ENCODE measurements around the gene ZSCAN20. TPM values are rescaled to one million over a fixed set of nuclear protein-coding genes. Genes with fewer than 3 reads are reported as not detected.

The ZSCAN20 gene
- total and polyA plus RNA-seq, 2 experiments from 2014 or later, result 0.91 to 4.9 TPM

DNA sequence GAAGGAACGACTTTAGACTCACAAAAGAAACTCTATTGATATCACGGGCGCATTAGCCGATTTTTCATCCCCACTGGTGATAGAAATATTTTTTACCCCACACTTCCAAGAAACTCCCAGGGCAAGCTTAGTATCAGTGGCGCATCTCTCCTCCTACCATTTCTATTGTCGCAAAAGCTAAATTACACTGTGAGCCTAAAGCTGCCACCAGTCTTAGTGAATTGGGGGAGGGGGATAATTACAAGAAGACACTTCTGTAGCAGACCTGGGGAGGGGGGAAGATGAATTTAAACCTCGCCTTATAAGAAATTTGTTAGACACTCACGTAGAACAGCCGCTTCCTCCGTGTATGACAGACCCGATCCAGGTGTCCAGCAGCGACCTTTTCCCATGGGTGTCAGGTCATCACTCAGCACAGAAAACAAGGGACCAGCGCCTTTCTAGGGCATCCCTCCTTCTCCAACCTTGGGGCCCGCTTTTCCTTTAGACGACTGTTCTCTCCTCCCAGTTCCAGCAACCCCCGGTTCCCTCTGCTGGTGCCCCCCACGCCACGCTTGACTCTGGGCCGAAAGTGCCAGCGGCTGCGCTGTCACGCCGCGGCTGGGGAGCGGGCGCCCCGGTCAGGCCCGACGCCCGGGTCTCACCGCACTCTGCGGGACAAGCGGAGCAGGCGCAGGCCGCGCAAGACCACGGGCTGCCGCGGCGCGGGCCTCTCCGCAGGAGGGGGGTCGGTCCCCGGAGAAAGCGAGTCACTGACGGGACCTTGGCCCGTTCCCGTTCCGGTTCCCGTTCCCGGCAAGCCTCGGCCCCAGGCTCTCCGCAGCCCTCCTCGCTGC is 42.4 kb upstream of the ZSCAN20 start:
- Histone ChIP-seq H3K4me2 (peak overlapping the region; percentile 92), H3K4me1 (ENCODE audit: insufficient read depth) (peaks cover 22% of the 10 kb centered on the region), H3K4me3 (peak overlapping the region; percentile 71), H3F3A (replicated peaks; ENCODE audit: low read depth) (peaks cover 11% of the 10 kb centered on the region; the same call in 1 of the 2 replicates), H3K9me2 (ENCODE audit: insufficient read depth) (no peaks in the 10 kb centered on the region), H2AFZ (peak overlapping the region; percentile 85), H3K27me3 (ENCODE audit: insufficient read depth) (peaks cover 41% of the 10 kb centered on the region), H3K79me2 (replicated peaks; ENCODE audit: insufficient read depth) (no peaks in the 10 kb centered on the region), H3K36me3 (ENCODE audit: insufficient read depth) (no peaks in the 10 kb centered on the region), H3K27ac (ENCODE audit: low read depth) (no peak overlapping the region), H4K20me1 (replicated peaks; ENCODE audit: insufficient read depth) (peaks cover 5% of the 10 kb centered on the region; the same call in 1 of the 2 replicates)
- ATAC-seq, result peak; percentile 19
- Mint-ChIP-seq H3K4me3 (no peak overlapping the region), H3K9me3 (no peaks in the 10 kb centered on the region), H3K27ac (no peak overlapping the region), H3K27me3 (ENCODE audit: insufficient read depth, low read depth, poor library complexity) (no peaks in the 10 kb centered on the region), H3K36me3 (ENCODE audit: low read depth) (no peaks in the 10 kb centered on the region), H3K4me1 (peaks cover 9% of the 10 kb centered on the region; the same call in 2 of the 3 replicates)
- TF ChIP-seq EZH2 (IDR thresholded peaks at IDR 0.05; ENCODE audit: low read depth, unreplicated experiment) (peak; percentile 60), NANOG (IDR thresholded peaks at IDR 0.05; ENCODE audit: borderline replicate concordance) (no peak)
- peak; percentile 46 for DNase-seq (ENCODE audit: low spot score)

DNA sequence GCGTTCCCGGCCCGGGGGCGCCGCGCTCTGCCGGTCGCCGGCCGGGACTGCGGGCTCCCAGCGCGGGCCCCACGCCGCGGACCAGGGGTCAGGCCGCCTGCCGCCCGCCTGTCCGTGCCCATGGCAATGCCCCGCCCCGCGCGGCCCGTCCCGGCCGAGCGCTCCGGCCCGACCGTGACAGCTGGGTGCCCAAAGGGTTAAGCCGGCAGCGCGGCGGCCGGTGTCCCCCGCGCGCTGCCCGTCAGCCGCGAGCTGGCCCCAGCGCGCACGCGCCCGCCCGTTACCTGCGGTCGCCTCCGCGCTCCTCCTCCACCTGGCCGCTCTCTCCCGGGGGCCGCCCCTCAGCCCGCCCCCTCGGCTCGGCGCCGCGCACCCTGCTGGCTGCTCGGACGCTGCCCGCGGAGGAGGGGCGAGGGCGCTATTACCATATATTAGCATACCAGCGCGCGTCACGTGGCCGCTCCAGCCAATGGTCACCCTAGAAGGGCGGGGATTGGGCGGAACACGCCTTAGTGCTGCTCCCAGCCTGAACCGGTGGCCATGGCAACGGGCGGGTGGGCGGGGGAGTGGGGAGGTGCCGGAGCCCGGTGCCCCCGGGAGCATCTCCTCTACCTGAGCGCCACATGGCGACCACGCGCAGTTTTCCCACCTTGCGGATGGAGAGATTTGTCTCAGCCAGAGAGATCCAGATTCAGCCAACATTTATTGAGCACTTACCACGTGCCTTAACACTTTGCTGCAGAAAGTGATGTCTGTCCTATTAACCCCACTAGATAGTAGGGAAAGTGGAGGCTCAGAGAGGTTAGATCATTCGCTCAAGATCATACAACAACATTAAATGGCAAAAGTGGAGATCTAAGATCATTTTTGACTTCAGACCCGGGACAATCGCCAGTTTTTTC is 41.5 kb upstream of the ZSCAN20 start, which contains the start of gene PHC2:
PHC2 (minus strand) TSS at position 404 of the 902 bp plus-strand sequence. CDS start 55,556 bp downstream, outside the sequence.
- TF ChIP-seq JUNB (IDR thresholded peaks at IDR 0.05; ENCODE audit: unreplicated experiment) (no peak), CREB1 (CRISPR knock-in tag; IDR thresholded peaks at IDR 0.05; ENCODE audit: low read depth) (peak; percentile 16; the same call in 1 of the 2 replicates), EZH2 (IDR thresholded peaks at IDR 0.05; ENCODE audit: low read depth, unreplicated experiment) (no peak), EZH2phosphoT487 (IDR thresholded peaks at IDR 0.05; ENCODE audit: unreplicated experiment) (no peak), POLR2AphosphoS5 (IDR thresholded peaks at IDR 0.05; ENCODE audit: low read depth) (no peak)
- TF ChIP-seq, protein P1, sequence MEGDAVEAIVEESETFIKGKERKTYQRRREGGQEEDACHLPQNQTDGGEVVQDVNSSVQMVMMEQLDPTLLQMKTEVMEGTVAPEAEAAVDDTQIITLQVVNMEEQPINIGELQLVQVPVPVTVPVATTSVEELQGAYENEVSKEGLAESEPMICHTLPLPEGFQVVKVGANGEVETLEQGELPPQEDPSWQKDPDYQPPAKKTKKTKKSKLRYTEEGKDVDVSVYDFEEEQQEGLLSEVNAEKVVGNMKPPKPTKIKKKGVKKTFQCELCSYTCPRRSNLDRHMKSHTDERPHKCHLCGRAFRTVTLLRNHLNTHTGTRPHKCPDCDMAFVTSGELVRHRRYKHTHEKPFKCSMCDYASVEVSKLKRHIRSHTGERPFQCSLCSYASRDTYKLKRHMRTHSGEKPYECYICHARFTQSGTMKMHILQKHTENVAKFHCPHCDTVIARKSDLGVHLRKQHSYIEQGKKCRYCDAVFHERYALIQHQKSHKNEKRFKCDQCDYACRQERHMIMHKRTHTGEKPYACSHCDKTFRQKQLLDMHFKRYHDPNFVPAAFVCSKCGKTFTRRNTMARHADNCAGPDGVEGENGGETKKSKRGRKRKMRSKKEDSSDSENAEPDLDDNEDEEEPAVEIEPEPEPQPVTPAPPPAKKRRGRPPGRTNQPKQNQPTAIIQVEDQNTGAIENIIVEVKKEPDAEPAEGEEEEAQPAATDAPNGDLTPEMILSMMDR (conservative IDR thresholded peaks at IDR 0.05; ENCODE audit: low read depth in 2 of 2), result peak in 1 of 2 experiments; percentile 51; a peak in 2 of 4 replicates
- TF ChIP-seq, protein P2, sequence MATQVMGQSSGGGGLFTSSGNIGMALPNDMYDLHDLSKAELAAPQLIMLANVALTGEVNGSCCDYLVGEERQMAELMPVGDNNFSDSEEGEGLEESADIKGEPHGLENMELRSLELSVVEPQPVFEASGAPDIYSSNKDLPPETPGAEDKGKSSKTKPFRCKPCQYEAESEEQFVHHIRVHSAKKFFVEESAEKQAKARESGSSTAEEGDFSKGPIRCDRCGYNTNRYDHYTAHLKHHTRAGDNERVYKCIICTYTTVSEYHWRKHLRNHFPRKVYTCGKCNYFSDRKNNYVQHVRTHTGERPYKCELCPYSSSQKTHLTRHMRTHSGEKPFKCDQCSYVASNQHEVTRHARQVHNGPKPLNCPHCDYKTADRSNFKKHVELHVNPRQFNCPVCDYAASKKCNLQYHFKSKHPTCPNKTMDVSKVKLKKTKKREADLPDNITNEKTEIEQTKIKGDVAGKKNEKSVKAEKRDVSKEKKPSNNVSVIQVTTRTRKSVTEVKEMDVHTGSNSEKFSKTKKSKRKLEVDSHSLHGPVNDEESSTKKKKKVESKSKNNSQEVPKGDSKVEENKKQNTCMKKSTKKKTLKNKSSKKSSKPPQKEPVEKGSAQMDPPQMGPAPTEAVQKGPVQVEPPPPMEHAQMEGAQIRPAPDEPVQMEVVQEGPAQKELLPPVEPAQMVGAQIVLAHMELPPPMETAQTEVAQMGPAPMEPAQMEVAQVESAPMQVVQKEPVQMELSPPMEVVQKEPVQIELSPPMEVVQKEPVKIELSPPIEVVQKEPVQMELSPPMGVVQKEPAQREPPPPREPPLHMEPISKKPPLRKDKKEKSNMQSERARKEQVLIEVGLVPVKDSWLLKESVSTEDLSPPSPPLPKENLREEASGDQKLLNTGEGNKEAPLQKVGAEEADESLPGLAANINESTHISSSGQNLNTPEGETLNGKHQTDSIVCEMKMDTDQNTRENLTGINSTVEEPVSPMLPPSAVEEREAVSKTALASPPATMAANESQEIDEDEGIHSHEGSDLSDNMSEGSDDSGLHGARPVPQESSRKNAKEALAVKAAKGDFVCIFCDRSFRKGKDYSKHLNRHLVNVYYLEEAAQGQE (IDR thresholded peaks at IDR 0.05; ENCODE audit: unreplicated experiment), result no peak
- Histone ChIP-seq H2AFZ (peak within 1 kb of the TSS; percentile 85), H3K4me2 (peak within 1 kb of the TSS; percentile 92), H3K9me2 (ENCODE audit: insufficient read depth) (no peaks in the 10 kb centered on the region), H3K36me3 (ENCODE audit: insufficient read depth) (no peaks in the 10 kb centered on the region), H3K27me3 (ENCODE audit: insufficient read depth) (peaks cover 41% of the 10 kb centered on the region), H3K79me2 (replicated peaks; ENCODE audit: insufficient read depth) (no peaks in the 10 kb centered on the region), H3K27ac (ENCODE audit: low read depth) (no peak within 1 kb of the TSS), H3F3A (replicated peaks; ENCODE audit: low read depth) (peaks cover 11% of the 10 kb centered on the region; the same call in 1 of the 2 replicates), H4K20me1 (replicated peaks; ENCODE audit: insufficient read depth) (peaks cover 5% of the 10 kb centered on the region; the same call in 1 of the 2 replicates), H3K4me1 (ENCODE audit: insufficient read depth) (peaks cover 24% of the 10 kb centered on the region), H3K4me3 (peak within 1 kb of the TSS; percentile 71)
- Mint-ChIP-seq H3K27me3 (ENCODE audit: insufficient read depth, low read depth, poor library complexity) (no peaks in the 10 kb centered on the region), H3K27ac (no peak within 1 kb of the TSS), H3K4me3 (peak within 1 kb of the TSS; percentile 62), H3K9me3 (no peaks in the 10 kb centered on the region), H3K4me1 (peaks cover 11% of the 10 kb centered on the region; the same call in 2 of the 3 replicates), H3K36me3 (ENCODE audit: low read depth) (no peaks in the 10 kb centered on the region)
- DNase-seq (ENCODE audit: low spot score) (peak; percentile 99), ATAC-seq (peak; percentile 92)

Data from GM23338 (cell line).